DMS114 treated with DMSO at 0.1 percent for 48 hours (cell line): ENCODE results near the gene WNK2.
"Not testable (repeated sequence)": the region's sequence is repeated elsewhere in the genome, so short reads cannot be mapped to it uniquely, and the experiment has no call there.

Experiments used
- DNase-seq: peaks from one replicate; lab custom pipeline; 2025; ENCODE audit not compliant: unreplicated experiment; lab: John Stamatoyannopoulos, UW

WNK2 gene

DNA sequence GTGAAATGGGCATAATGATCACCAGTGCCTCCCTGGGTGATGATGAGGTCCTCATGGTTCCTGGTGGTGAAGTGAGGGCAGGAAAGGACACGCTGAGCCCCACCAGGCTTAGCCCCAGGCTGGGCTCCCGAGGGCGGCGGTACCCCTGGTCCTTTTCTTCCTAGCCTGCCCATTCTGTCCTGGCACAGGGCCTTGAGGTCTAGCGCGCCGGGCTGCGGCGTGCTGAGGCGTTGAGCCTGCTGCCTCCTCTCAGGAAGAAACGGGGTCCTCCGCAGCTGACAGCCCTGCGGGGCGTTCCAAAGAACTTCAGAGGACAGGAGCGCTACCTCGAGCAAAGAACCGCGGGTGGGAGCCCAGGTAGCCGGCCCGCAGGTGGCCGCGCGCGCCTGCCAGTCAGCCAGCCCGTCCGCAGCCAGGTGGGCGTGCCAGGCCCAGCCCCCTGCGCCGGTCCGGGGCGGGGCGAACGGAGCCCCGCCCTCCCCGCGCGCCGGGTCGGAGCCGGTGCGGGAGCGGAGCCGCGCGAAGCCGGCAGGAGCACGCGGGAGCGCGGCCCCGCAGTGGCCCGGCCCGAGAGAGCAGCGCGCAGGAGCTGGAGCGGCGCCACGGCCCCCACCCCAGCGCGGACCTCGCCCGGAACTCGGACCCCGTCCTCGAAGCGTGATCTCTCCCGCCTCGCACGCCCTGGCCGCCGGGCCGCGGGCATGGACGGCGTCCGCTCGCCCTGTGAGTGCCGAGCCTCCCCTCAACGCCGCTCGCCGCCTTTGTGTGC is at the start of gene WNK2:
WNK2 (plus strand) TSS at position 477 of the 769 bp plus-strand sequence. CDS start 791 bp downstream, outside the sequence.
- DNase-seq = no peak

DNA sequence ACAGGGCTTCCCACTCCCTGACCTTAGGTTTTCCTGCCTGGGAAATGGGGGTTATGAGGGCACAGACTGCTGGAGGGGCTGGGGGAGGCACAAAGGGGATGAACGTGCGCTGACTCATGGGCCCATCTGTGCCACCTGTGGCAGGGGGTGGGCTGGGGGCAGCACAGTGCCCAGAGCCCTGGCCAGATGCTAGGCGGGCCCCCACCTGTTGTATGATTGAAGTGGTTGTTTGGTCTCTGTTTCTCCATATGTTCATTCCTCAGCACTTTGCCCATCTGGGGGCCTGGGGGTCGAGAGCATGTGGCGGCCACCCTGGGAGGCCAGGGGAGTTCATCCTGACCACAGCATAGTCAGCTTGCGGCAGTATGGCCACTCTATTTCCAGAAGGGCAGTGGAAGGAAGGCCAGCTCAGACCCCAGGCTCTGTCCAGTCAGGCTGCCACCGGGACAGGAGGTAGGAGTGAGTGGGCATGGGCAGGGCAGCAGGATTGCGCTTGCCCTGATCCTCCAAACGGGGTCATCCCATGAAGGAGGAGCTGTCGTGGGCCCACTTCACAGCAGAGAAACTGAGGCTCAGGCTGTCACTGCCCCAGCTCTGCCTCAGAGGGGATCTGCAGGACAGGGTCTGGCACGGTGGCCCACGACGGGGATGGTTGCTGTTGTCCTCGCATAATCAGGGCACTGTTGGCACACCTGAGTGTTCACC is 49.0 kb upstream of the WNK2 start:
- no peak for DNase-seq

- DNase-seq = no peak
Observed at GRCh38 chr9:93136011-93136440, 47.9 kb upstream of the WNK2 start.

DNA sequence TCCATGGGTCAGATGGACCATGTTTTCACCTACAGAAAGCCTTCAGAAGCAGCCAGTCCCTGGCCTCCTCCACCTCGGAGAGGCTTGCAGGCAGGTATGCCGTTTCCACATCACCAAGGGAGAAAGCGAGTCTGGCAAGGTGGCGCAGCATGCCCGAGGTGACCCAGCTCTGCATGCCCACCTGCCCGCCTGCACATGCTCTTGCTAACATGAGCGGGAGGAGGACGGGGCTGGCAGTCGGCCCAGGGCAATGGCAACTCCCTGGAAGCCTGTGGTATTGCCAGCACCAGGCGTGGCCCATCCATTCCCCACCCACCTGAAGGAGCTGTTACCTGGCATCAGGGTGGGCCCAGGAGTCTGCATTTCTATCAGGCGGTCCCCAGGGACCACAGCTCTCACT is 46.6 kb upstream of the WNK2 start:
- no peak for DNase-seq

DNA sequence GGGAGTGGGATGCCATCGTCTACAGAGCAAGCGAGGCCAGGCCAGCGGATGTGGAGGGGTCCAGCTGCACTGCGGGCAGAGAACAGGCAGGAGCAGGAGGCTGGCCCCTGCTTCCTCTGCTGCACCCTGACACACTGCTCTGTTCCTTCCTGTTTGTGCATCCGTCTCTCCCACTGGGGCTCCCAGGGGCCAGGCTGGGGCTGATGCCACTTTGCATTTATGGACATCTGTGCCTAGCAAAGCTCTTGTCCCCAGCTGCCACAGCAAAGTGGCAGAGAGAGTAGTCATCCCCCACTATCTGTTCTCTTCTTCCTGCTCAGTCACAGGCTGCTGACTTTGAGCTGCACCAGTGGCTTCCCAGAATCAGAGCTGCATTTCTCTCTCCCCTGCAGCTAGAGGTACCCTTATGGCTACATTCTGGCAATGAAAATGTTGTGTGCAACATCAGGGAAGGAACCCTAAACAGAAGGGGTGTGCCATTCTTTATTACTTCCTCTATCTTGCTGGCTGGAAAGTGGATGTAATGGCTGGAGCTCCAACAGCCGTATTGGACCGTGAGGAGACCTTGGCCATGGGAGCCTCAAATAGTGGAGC is 45.7 kb upstream of the WNK2 start:
- no peak for DNase-seq

DNA sequence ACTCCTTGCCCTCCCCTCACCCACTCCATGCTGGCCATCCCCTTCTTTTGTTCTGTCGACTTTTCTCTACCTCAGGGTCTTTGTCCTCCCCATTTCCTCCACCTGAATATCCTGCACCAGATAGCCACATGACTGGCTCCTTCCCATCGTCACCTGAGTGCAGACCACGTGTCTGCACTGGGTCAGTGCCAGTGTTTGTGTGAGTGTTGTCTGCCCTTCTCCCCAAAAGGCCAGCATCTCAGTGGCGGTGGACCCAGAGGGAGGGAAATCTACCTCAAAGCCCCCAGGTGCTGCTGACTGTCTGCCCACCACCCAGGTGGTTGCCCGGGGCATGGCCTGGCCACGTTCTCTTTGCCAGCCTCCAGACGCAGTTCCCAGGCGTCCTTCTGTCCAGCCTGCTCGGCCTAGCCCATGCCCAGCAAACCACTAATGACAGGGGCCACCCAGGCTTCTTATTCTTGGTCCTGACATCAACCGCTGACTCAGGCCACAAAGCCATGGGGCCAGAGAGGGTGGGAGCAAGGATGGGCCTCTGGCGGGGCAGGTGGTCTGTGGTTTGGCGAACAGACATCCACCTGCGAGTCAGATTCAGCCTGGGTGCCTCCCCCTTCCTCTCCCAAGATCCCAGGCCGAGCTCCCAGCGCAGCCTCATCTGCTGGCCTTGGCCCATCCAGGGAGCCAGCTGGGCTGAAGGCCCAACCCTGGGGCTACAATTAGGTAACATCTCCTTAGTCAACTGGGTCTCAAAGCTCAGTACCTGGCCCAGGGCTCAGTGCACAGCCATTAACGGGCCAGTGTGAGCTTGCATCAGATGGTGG is 44.4 kb upstream of the WNK2 start:
- no peak for DNase-seq

DNA sequence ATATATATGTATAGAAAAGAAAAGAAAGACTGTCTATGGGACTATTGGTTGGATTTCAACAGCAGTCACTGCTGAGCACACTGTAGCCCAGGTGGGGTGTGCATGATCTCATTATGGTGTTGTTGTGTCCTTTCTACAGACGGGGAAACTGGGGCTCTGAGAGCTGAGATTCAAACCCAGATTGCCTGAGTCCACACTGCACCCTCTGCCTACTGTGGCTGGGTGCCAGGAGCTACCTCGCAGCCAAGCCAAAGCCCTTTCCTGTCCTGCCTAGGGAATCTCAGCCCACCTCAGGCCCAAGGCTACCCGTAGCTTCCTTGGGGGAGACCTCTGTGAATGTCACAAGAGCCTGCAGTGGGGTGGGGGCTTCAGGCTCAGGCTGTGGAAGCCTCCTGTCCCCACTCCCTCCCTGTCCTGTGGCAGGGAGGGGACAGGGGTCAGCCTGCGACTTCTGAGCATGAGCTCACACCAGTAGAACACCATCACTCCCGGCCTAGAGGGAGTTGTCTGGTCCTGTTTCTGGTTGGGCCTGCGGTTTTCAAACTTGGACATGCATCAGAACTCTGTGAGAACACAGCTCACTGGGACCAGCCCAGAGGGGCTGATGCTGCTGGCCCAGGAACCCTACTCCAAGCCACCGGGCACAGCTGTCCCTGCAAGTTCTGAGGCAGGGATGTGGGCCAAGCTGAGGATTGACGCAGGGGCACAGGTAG is 42.0 kb upstream of the WNK2 start:
- DNase-seq = no peak

DNA sequence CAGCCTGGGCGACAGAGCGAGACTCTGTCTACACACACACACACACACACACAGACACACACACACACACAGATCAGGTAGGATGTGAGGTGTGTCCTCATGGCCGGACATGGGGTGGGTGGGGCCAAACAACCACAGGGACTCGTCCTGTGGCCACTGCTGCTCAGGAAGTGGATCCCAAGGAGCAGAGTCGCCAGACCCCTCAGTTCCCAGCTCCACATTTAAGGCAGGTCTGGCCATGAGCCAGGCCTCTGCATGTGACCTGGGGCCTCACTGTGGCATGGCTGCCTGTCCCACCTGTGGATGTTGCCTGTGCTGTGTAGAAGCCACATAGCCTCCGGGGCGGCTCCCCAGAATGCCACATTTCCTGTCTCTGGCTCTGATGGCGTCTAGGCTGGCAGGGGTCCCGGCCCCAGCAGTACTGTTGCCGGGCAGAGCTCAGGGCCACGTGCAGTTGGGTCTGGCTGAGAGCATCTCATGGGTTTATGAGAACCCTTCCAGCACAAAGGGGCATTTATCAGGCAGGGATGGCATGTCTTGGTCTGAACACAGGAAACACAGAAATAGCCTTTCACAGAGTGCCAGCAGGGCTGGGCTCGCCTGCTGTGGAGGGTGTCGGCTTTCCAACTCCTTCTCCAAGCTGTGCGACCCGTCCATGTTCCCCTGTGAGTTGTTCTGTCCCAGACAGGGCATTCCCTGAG is 40.0 kb upstream of the WNK2 start:
- DNase-seq = no peak

- DNase-seq = not testable (repeated sequence)
Observed at GRCh38 chr9:93146696-93147095, 37.2 kb upstream of the WNK2 start.

GRCh38 chr9:93147632-93148031 is 36.3 kb upstream of the WNK2 start:
- no peak for DNase-seq

- no peak for DNase-seq
Observed at GRCh38 chr9:93148721-93149120, 35.2 kb upstream of the WNK2 start.

DNA sequence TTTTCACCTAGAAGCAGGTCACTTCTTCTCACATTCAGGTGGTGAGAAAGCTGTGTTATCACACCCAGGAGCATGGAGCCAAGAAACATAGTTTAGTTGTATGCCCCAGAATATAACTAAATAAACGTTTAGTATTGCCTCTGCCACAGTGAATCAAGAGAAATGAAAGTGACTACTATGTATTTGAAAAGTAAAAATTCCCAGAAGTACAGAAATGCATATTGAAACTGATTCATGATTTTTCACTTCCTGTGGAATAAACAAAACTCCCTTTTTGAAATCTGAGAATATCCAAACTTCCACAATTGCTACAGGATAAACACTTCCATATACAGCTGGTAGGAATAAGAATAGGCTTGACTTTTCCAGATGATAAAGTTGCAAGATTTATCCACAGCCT is 34.6 kb upstream of the WNK2 start:
- no peak for DNase-seq

- no peak for DNase-seq
Observed at GRCh38 chr9:93151097-93151784, 32.7 kb upstream of the WNK2 start.

GRCh38 chr9:93154293-93154903 is 29.5 kb upstream of the WNK2 start:
- no peak for DNase-seq

DNA sequence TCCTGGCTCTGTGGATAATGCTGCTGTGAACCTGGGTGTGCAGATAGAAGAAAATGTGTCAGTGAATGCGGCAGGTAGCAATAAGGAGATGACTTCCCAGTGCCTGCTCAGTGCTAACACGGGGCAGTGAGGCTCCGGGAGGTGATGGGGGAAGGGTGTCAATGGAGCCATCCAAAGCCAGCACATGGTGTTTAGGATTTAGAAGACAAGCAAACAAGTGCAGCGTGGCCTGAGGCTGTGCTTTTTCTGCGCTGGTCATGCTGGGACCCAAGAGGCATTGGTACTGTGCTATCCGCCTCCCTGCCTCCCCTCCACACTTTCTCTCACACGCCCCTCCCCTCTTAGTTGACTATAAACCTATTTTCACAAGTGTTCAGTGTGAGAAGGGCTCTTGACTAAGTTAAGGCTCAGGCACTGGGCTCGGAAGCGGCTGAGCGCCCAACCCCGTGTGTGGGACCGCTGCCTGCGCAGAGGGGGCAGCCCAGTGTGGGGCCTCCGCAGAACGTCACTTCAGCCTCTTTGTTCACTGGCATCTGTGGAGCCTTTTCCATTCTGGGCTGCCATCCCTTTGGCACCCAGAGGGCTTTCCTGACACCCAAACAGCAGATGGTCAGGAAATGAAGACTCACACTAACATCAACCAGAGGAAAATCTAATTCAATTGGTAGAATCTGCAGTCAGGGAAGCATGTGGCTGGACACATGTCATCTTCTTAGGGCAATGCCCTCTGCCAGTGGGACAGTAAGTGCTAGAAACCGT is 28.0 kb upstream of the WNK2 start:
- no peak for DNase-seq

- DNase-seq = no peak
Observed at GRCh38 chr9:93156475-93157008, 27.4 kb upstream of the WNK2 start.

DNA sequence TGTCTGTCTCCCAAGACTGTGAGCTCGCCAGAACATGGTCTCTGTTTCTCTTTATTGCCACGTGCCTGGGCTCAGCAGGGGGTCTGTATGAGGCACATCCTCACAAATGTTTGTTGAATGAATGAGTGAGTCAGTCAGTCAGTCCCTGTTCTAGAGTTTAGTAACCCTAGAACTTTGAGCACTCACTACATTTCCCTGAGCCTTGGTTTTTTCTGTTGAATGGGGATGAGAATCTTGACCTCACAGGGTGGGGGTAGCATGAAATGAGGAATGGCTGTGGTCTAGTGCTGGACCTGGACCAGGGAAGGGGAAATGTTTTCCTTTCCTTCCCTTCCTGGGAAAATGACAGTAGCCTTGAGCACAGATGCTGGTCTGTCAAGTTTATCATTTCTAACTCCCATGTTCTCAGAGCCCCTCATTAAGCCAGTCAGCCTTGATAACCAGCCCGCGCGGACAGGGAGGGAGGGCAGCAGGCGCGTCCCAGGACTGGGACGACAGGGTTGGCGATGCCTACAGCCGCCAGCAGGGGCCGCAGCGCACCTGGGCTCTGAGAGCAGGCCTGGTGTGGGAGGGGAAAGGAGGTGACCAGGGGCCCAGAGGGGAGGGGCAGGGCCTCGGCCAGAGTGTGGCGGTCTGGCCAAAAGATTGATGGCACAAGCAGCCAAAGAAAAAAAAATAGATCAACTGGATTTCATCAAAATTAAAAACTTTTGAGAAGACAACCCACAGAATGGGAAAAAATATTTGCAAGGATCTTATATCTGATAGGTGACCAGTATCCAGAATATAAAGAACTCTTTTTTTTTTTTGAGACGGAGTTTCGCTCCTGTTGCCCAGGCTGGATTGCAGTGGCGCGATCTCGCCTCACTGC is 24.1 kb upstream of the WNK2 start:
- DNase-seq = peak; percentile 54
